H1 (cell line): ENCODE data around the gene DYNLT1. TPM values are rescaled to one million over a fixed set of nuclear protein-coding genes. Genes with fewer than 3 reads are reported as not detected.

Experiments
- CTCF ChIA-PET: fragments of 300-600 bp; sonication (Branson Sonifier 250); formaldehyde crosslinking; loops from one replicate; lab custom pipeline; 2021; ENCODE audit not compliant: partially characterized antibody; lab: Charles Lee
- POLR2A ChIA-PET: fragments of 300-600 bp; sonication (Branson Sonifier 250); formaldehyde crosslinking; loops from one replicate; lab custom pipeline; 2021; ENCODE audit warnings: inconsistent platforms; ENCODE audit not compliant: partially characterized antibody; lab: Charles Lee
- DNase-seq, 2 experiments: peaks; one replicate each; pipeline versions ENCODE4 v3.0.0 to v3.0.0-alpha.2; 2010 to 2022; ENCODE audit warnings: low spot score in 2 of 2, low read depth in 1 of 2, mixed read lengths in 1 of 2
- FAIRE-seq: peaks from 2 replicates; lab custom pipeline; 2011; peaks lifted over from hg19 to GRCh38; lab: Jason Lieb, UNC
- H2AFZ ChIP-seq: 2 replicates; pipeline ENCODE4 v1.8.1; 2012; ENCODE audit warnings: low read length, inconsistent platforms
- H2AK5ac ChIP-seq: 2 replicates; pipeline ENCODE4 v1.6.1; 2013; ENCODE audit warnings: low read depth, low read length
- H2BK120ac ChIP-seq: replicated peaks from 2 replicates; pipeline ENCODE3; 2013; ENCODE audit warnings: low read depth, low read length, inconsistent platforms
- H2BK12ac ChIP-seq: 2 replicates; pipeline ENCODE4 v1.6.1; 2013; ENCODE audit warnings: low read depth, low read length
- H2BK15ac ChIP-seq: 2 replicates; pipeline ENCODE4 v1.6.1; 2013; ENCODE audit warnings: low read length
- H2BK20ac ChIP-seq: 2 replicates; pipeline ENCODE4 v1.6.1; 2013; ENCODE audit warnings: low read length
- H2BK5ac ChIP-seq: 2 replicates; pipeline ENCODE4 v1.6.1; 2013; ENCODE audit warnings: low read depth, low read length
- H3K14ac ChIP-seq: 2 replicates; pipeline ENCODE4 v1.6.1; 2013; ENCODE audit warnings: inconsistent platforms; ENCODE audit not compliant: insufficient read length
- H3K18ac ChIP-seq: 2 replicates; pipeline ENCODE4 v1.6.1; 2013; ENCODE audit warnings: low read length; ENCODE audit errors: extremely low read depth
- H3K23ac ChIP-seq: 2 replicates; pipeline ENCODE4 v1.6.1; 2013; ENCODE audit warnings: inconsistent platforms; ENCODE audit not compliant: insufficient read length
- H3K23me2 ChIP-seq: 2 replicates; pipeline ENCODE4 v1.6.1; 2013; ENCODE audit warnings: low read depth, low read length
- H3K27ac ChIP-seq: 2 replicates; pipeline ENCODE4 v1.6.1; 2011; ENCODE audit warnings: low read depth, low read length, inconsistent platforms
- H3K27me3 ChIP-seq, 4 experiments: replicated peaks in 1 of 4; 1 replicate in 1 of 4; 2 replicates in 3 of 4; pipeline versions ENCODE4 v1.6.1 to v1.8.1; 2011 to 2013; ENCODE audit warnings: low read length in 3 of 4, mild to moderate bottlenecking in 3 of 4, inconsistent platforms in 2 of 4, mixed read lengths in 2 of 4, moderate library complexity in 1 of 4; ENCODE audit not compliant: control insufficient read depth in 3 of 4, insufficient read depth in 3 of 4; ENCODE audit errors: extremely low read depth in 1 of 4
- H3K36me3 ChIP-seq, 4 experiments: 2 replicates each; pipeline versions ENCODE4 v1.6.1 to v1.8.1; 2011 to 2013; ENCODE audit warnings: mild to moderate bottlenecking in 4 of 4, low read length in 3 of 4, moderate library complexity in 2 of 4, control low read depth in 1 of 4, inconsistent platforms in 1 of 4; ENCODE audit not compliant: insufficient read depth in 4 of 4, control insufficient read depth in 2 of 4
- H3K4ac ChIP-seq: replicated peaks from 2 replicates; pipeline ENCODE3; 2013; ENCODE audit warnings: low read length, low read depth, mixed read lengths, inconsistent platforms; ENCODE audit not compliant: insufficient read length
- H3K4me1 ChIP-seq, 4 experiments: replicated peaks in 1 of 4; 1 replicate in 1 of 4; 2 replicates in 3 of 4; pipeline versions ENCODE4 v1.6.1 to v1.8.1; 2011 to 2013; ENCODE audit warnings: low read length in 3 of 4, inconsistent platforms in 2 of 4, mixed read lengths in 1 of 4; ENCODE audit not compliant: insufficient read depth in 4 of 4, control insufficient read depth in 3 of 4
- H3K4me2 ChIP-seq, 2 experiments: 2 replicates each; pipeline versions ENCODE4 v1.6.1 to v1.8.1; 2011 to 2013; ENCODE audit warnings: low read depth in 2 of 2, low read length in 2 of 2, control low read depth in 1 of 2, inconsistent platforms in 1 of 2, mild to moderate bottlenecking in 1 of 2; ENCODE audit not compliant: insufficient read depth in 1 of 2
- H3K4me3 ChIP-seq, 4 experiments: fragments of 200-600, 300-600 bp in 1 of 4; sonication (generic), shearing (Covaris generic), sonication (Bioruptor Twin) in 1 of 4; 2 replicates each; pipeline versions ENCODE4 v1.5.1 to v1.8.1; 2011 to 2016; ENCODE audit warnings: low read length in 4 of 4, low read depth in 3 of 4, control low read depth in 2 of 4, inconsistent platforms in 2 of 4, mild to moderate bottlenecking in 2 of 4, mixed read lengths in 1 of 4, moderate library complexity in 1 of 4; ENCODE audit not compliant: insufficient read depth in 2 of 4; ENCODE audit errors: extremely low read depth in 1 of 4
- H3K56ac ChIP-seq: replicated peaks from 2 replicates; pipeline ENCODE3; 2013; ENCODE audit warnings: low read depth, mild to moderate bottlenecking, mixed read lengths, low read length, inconsistent platforms; ENCODE audit not compliant: insufficient read length
- H3K79me1 ChIP-seq: 2 replicates; pipeline ENCODE4 v1.6.1; 2013; ENCODE audit warnings: low read depth, low read length, control low read depth
- H3K79me2 ChIP-seq, 2 experiments: 2 replicates each; pipeline versions ENCODE4 v1.6.1 to v1.8.1; 2012 to 2013; ENCODE audit warnings: low read length in 2 of 2, mild to moderate bottlenecking in 2 of 2, inconsistent platforms in 1 of 2; ENCODE audit not compliant: insufficient read depth in 2 of 2, control insufficient read depth in 1 of 2
- H3K9ac ChIP-seq, 4 experiments: replicated peaks in 1 of 4; 1 replicate in 1 of 4; 2 replicates in 3 of 4; pipeline versions ENCODE4 v1.6.1 to v1.8.1; 2011 to 2013; ENCODE audit warnings: low read depth in 3 of 4, low read length in 3 of 4, control low read depth in 2 of 4, mild to moderate bottlenecking in 2 of 4, moderate library complexity in 2 of 4, inconsistent platforms in 1 of 4; ENCODE audit errors: extremely low read depth in 1 of 4
- H3K9me3 ChIP-seq, 2 experiments: 2 replicates each; pipeline versions ENCODE4 v1.6.1 to v1.8.1; 2012 to 2013; ENCODE audit warnings: mild to moderate bottlenecking in 2 of 2, moderate library complexity in 2 of 2, control low read depth in 1 of 2, inconsistent platforms in 1 of 2, low read depth in 1 of 2, low read length in 1 of 2, mixed read lengths in 1 of 2; ENCODE audit not compliant: insufficient read depth in 2 of 2
- H4K20me1 ChIP-seq, 2 experiments: replicated peaks in 1 of 2; 2 replicates each; pipeline versions ENCODE3 to v1.8.1; 2011 to 2013; ENCODE audit warnings: inconsistent platforms in 2 of 2, low read length in 2 of 2, mild to moderate bottlenecking in 1 of 2; ENCODE audit not compliant: insufficient read depth in 2 of 2, control insufficient read depth in 1 of 2
- H4K5ac ChIP-seq: 2 replicates; pipeline ENCODE4 v1.6.1; 2013; ENCODE audit warnings: low read length, low read depth, mixed read lengths, inconsistent platforms; ENCODE audit not compliant: insufficient read length
- H4K8ac ChIP-seq: 2 replicates; pipeline ENCODE4 v1.8.0; 2013; ENCODE audit warnings: mild to moderate bottlenecking, moderate library complexity, low read length, inconsistent platforms; ENCODE audit not compliant: insufficient read depth; ENCODE audit errors: extremely low read depth
- H4K91ac ChIP-seq: replicated peaks from 2 replicates; pipeline ENCODE3; 2013; ENCODE audit warnings: low read length, mixed read lengths, inconsistent platforms; ENCODE audit not compliant: insufficient read length
- KDM1A ChIP-seq: fragments of 200-600, 300-600 bp; sonication (generic); IDR thresholded peaks from 2 replicates; pipeline ENCODE4 v1.7.1; 2016; ENCODE audit warnings: mild to moderate bottlenecking, low read length, borderline replicate concordance
- KDM5A ChIP-seq: fragments of 200-600 bp; IDR thresholded peaks from 2 replicates; pipeline ENCODE4 v1.7.1; 2012; ENCODE audit warnings: mild to moderate bottlenecking, low read length, inconsistent platforms, mixed read lengths
- MAFK ChIP-seq: IDR thresholded peaks from 2 replicates; pipeline ENCODE4 v1.6.1; 2012; ENCODE audit warnings: low read depth, mild to moderate bottlenecking, improper control_type of control experiment, low read length
- RBBP5 ChIP-seq: IDR thresholded peaks from 2 replicates; pipeline ENCODE4 v1.7.1; 2012; ENCODE audit warnings: low read depth, mild to moderate bottlenecking, inconsistent platforms, low read length, moderate library complexity, borderline replicate concordance
- RFX5 ChIP-seq: IDR thresholded peaks from 2 replicates; pipeline ENCODE4 v1.6.1; 2011; ENCODE audit warnings: low read depth, low read length, improper control_type of control experiment, borderline replicate concordance
- SIRT6 ChIP-seq: IDR thresholded peaks from one replicate; pipeline ENCODE4 v1.7.1; 2012; ENCODE audit warnings: low read length, inconsistent platforms
- TEAD4 ChIP-seq: IDR thresholded peaks from 2 replicates; pipeline ENCODE4 v1.6.1; 2012; ENCODE audit warnings: low read depth, low read length, inconsistent platforms, mixed read lengths
- YY1 ChIP-seq: IDR thresholded peaks from 2 replicates; pipeline ENCODE4 v1.6.1; 2011; ENCODE audit warnings: low read depth, mild to moderate bottlenecking, low read length
- WGBS, 2 experiments: shearing (Covaris generic) in 1 of 2; methylation state at CpG; one replicate each; pipeline versions ENCODE4 v1.1.6 to v1.1.7; 2013 to 2015; ENCODE audit warnings: low lambda C conversion rate in 2 of 2, mixed read lengths in 2 of 2, inconsistent platforms in 1 of 2, low coverage in 1 of 2, missing lambda C conversion rate in 1 of 2; ENCODE audit not compliant: insufficient replicate concordance in 2 of 2, insufficient coverage in 1 of 2, insufficient read length in 1 of 2; ENCODE audit errors: extremely low coverage in 1 of 2, missing lambda C conversion rate in 1 of 2; 5-methylcytosine and 5-hydroxymethylcytosine counted together
- polyA plus RNA-seq, 7 experiments: library from polyadenylated mRNA; depleted of rRNA in 3 of 7; stranded (reverse) in 5 of 7; unstranded in 2 of 7; fragments of >200 nt in 5 of 7; fragments of 200-250 nt in 2 of 7; gene quantifications; 1 replicate in 5 of 7; 2 replicates in 1 of 7; 4 replicates in 1 of 7; pipeline versions ENCODE4 v1.2.1 to v1.2.3, GENCODE V29; 2011 to 2013; ENCODE audit warnings: missing spikeins in 2 of 7, mixed read lengths in 2 of 7
- total RNA-seq: library from RNA; stranded (reverse); fragmentation: NEBNext Ultra II Directional; extraction: Animal tissue kit (Norgen Biotek cat#: 25700); gene quantifications from 2 replicates; pipeline ENCODE4 v1.2.1, GENCODE V29; 2021
- TF ChIP-seq, protein P1 (sequence below): IDR thresholded peaks from 2 replicates; pipeline ENCODE4 v1.6.1; 2012; ENCODE audit warnings: inconsistent platforms
- TF ChIP-seq, protein P2 (sequence below): IDR thresholded peaks from 2 replicates; pipeline ENCODE4 v1.6.1; 2012; ENCODE audit warnings: inconsistent platforms

The DYNLT1 gene
- total and polyA plus RNA-seq, 2 of the 8 experiments (the other 6 are each of a cell fraction or from before 2014, with no cell fraction given), result 119 to 245 TPM

DNA sequence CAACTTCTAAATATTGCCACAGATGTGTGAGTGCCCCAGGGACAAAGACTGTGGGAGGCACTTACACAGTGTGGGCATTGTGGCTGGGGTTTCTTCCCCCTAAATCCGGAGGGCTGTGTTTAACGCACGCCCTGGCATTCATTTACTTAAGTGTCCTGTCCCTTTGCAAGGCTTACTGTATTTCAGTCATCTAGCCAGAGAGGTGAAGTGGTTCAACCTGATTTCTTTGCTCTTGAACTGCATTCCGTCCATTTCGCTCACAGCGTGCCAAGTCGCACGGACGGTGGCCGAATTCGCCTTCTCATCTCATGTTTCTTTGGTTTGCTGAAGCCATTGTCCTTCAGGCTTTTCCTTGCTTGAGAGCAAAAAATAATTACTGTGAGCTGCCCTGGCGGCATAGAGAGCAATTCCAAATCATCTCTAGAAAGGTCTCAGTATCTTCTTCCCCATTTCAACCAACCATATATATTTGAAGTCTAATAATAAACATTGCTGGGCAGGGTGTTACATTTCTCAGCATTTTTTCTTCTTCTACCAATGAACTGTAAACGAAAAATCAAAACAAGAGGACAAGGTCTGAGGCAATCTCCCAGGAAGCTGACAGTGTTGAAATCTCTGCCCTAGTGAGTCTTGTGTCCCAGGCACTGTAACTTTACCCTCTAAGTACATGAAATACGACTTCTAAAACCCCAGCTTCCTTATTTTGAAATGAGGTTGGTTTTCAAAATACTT, 22.3 kb upstream of the DYNLT1 start:
- Histone ChIP-seq H3K4ac (no peak overlapping the region), H2BK20ac (no peak overlapping the region), H3K18ac (no peak overlapping the region), H3K79me2 (no peaks in the 10 kb centered on the region), H2BK12ac (no peak overlapping the region), H3K36me3 (no peaks in the 10 kb centered on the region), H3K56ac (no peak overlapping the region), H2BK15ac (no peak overlapping the region), H2AK5ac (no peak overlapping the region), H4K8ac (no peak overlapping the region), H3K23ac (no peak overlapping the region), H3K14ac (no peak overlapping the region), H3K9ac (no peak overlapping the region), H3K79me1 (no peaks in the 10 kb centered on the region), H3K27me3 (no peaks in the 10 kb centered on the region; a peak in 1 of 7 replicates), H4K5ac (no peak overlapping the region), H2BK5ac (no peak overlapping the region), H2BK120ac (no peak overlapping the region), H3K27ac (no peak overlapping the region), H3K4me1 (peaks cover 0 to 8% (median 2%) of the 10 kb centered on the region in 4 experiments; a peak in 4 of 7 replicates), H3K23me2 (no peaks in the 10 kb centered on the region), H4K91ac (no peak overlapping the region), H3K4me2 (no peak overlapping the region), H4K20me1 (no peaks in the 10 kb centered on the region), H2AFZ (no peak overlapping the region), H3K4me3 (no peak overlapping the region), H3K9me3 (no peaks in the 10 kb centered on the region)
- ChIA-PET POLR2A (interaction anchor here (0.5 kb wide), 1 partner anchor 65 kb away, joined by 3 read pairs; no protein-coding TSS in a partner anchor), CTCF (interaction anchor here (1.2 to 2.0 kb wide), 4 partner anchors 8 to 61 kb away, joined by 3 to 5 read pairs (median 4); no protein-coding TSS in a partner anchor)
- WGBS, 2 experiments, result 83% methylated on average over 14 of the region's 14 CpGs; no CpG with 5 or more reads in 1 of the 2 experiments
- DNase-seq (no peak), FAIRE-seq (no peak)
- TF ChIP-seq YY1 (no peak), KDM1A (no peak), KDM5A (no peak), MAFK (no peak), RFX5 (no peak), TEAD4 (no peak), RBBP5 (no peak), SIRT6 (no peak)
- TF ChIP-seq, protein P1, sequence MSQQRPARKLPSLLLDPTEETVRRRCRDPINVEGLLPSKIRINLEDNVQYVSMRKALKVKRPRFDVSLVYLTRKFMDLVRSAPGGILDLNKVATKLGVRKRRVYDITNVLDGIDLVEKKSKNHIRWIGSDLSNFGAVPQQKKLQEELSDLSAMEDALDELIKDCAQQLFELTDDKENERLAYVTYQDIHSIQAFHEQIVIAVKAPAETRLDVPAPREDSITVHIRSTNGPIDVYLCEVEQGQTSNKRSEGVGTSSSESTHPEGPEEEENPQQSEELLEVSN, result no peak
- TF ChIP-seq, protein P2, sequence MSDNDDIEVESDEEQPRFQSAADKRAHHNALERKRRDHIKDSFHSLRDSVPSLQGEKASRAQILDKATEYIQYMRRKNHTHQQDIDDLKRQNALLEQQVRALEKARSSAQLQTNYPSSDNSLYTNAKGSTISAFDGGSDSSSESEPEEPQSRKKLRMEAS, result no peak
